PC-9 (cell line): ENCODE results near the gene SLC37A4. TPM values are rescaled to one million over a fixed set of nuclear protein-coding genes. Genes with fewer than 3 reads are reported as not detected.

Source experiments
- Bru-seq: library from RNA; stranded (reverse); fragments of 400-500 nt; gene quantifications from one replicate; lab custom pipeline; 2021; lab: Mats Ljungman, UMichigan
- BruChase-seq, 2 experiments: library from RNA; stranded (reverse); fragments of 400-500 nt; gene quantifications; one replicate each; lab custom pipeline; 2021; lab: Mats Ljungman, UMichigan
- BruUV-seq: library from RNA; stranded (reverse); fragments of 400-500 nt; replicated peaks from 2 replicates; lab custom pipeline; 2021; lab: Mats Ljungman, UMichigan
- CTCF ChIA-PET: fragments of 300-600 bp; sonication (Branson Sonifier 250); formaldehyde crosslinking; loops from one replicate; lab custom pipeline; 2022; ENCODE audit warnings: antibody characterized with exemption; lab: Charles Lee
- POLR2A ChIA-PET: fragments of 300-600 bp; sonication (Branson Sonifier 250); formaldehyde crosslinking; loops from one replicate; lab custom pipeline; 2022; ENCODE audit warnings: antibody characterized with exemption; ENCODE audit not compliant: unreplicated experiment; lab: Charles Lee
- DNase-seq, 2 experiments: peaks; one replicate each; pipeline versions ENCODE4 v3.0.0 to v3.0.0-alpha.2; 2015 to 2022; ENCODE audit warnings: mixed read lengths in 1 of 2
- H2AFZ ChIP-seq: fragments of 200-600 bp; sonication (generic); 2 replicates; pipeline ENCODE4 v1.8.1; 2017; ENCODE audit warnings: antibody characterized with exemption
- H3F3A ChIP-seq: fragments of 200-600 bp; sonication (generic); 2 replicates; pipeline ENCODE4 v1.8.1; 2017; ENCODE audit warnings: antibody characterized with exemption, mild to moderate bottlenecking, low read depth; ENCODE audit not compliant: insufficient read depth
- H3K27ac ChIP-seq: fragments of 200-600 bp; sonication (generic); 2 replicates; pipeline ENCODE4 v1.6.1; 2016; ENCODE audit warnings: mixed run types
- H3K27me3 ChIP-seq: fragments of 200-600 bp; sonication (generic); 2 replicates; pipeline ENCODE4 v1.6.1; 2016; ENCODE audit warnings: low read depth, mixed run types; ENCODE audit not compliant: insufficient read depth
- H3K36me3 ChIP-seq: fragments of 200-600 bp; sonication (generic); 2 replicates; pipeline ENCODE4 v1.6.1; 2016; ENCODE audit warnings: low read depth, mixed run types
- H3K4me1 ChIP-seq: fragments of 200-600 bp; sonication (generic); replicated peaks from 2 replicates; pipeline ENCODE4 v1.6.1; 2016; ENCODE audit warnings: mixed run types; ENCODE audit not compliant: insufficient read depth
- H3K4me2 ChIP-seq: fragments of 200-600 bp; sonication (generic); 2 replicates; pipeline ENCODE4 v1.6.1; 2017; ENCODE audit warnings: mixed run types
- H3K4me3 ChIP-seq: fragments of 200-600 bp; sonication (generic); 2 replicates; pipeline ENCODE4 v1.6.1; 2016; ENCODE audit warnings: mixed run types
- H3K79me2 ChIP-seq: fragments of 200-600 bp; sonication (generic); 2 replicates; pipeline ENCODE4 v1.6.1; 2017; ENCODE audit warnings: low read depth, mixed run types
- H3K9me2 ChIP-seq: fragments of 200-600 bp; sonication (generic); 2 replicates; pipeline ENCODE4 v1.8.1; 2017; ENCODE audit warnings: mild to moderate bottlenecking; ENCODE audit not compliant: insufficient read depth
- H3K9me3 ChIP-seq: fragments of 200-600 bp; sonication (generic); 2 replicates; pipeline ENCODE4 v1.8.1; 2016; ENCODE audit warnings: low read depth; ENCODE audit not compliant: insufficient read depth
- H4K20me1 ChIP-seq: fragments of 200-600 bp; sonication (generic); 2 replicates; pipeline ENCODE4 v1.8.1; 2017; ENCODE audit not compliant: insufficient read depth
- CTCF ChIP-seq: fragments of 200-600 bp; sonication (generic); conservative IDR thresholded peaks from 2 replicates; pipeline ENCODE4 v1.6.1; 2017; ENCODE audit warnings: mixed run types, antibody characterized with exemption, mild to moderate bottlenecking, moderate library complexity
- EZH2 ChIP-seq: fragments of 200-600 bp; sonication (generic); IDR thresholded peaks from 2 replicates; pipeline ENCODE4 v1.8.0; 2017; ENCODE audit warnings: antibody characterized with exemption, low read depth
- intact Hi-C: fragments of 100-400 bp; cut with micrococcal nuclease; formaldehyde crosslinking; loops from one replicate; pipeline ENCODE4 v1.10.0; 2022; ENCODE audit not compliant: unreplicated experiment
- long read RNA-seq: library from polyadenylated mRNA; stranded (forward); transcript quantifications from one replicate; pipeline ENCODE4 v2.0.0, GENCODE V29; 2022
- total RNA-seq: library from RNA; stranded (reverse); gene quantifications from 2 replicates; pipeline ENCODE4 v1.2.3, GENCODE V29; 2021

The SLC37A4 gene
- total RNA-seq (23.2 and 24.3 TPM in 2 replicates), Bru-seq, nascent RNA (percentile 55 among the genes with signal in this experiment), BruChase-seq, experiment 1, labeled RNA remaining after a 2-hour chase (percentile 58 among the genes with signal in this experiment), BruChase-seq, experiment 2, labeled RNA remaining after a 6-hour chase (percentile 69 among the genes with signal in this experiment)
- long read RNA-seq, transcript SLC37A4-210 (9 exons, 2,040 nt): major isoform, 12 of 100 reads
- long read RNA-seq, partial matches to known transcripts: 19 of 100 reads
- long read RNA-seq, other reads (novel, unspliced or antisense): 66 of 100 reads

GRCh38 chr11:119030329-119031047 is at the start of gene SLC37A4:
TSS of gene SLC37A4 (minus strand) at chr11:119030877.
- ChIA-PET POLR2A (interaction anchor here (0.5 to 0.6 kb wide), 3 partner anchors 8 to 165 kb away, joined by 3 to 11 read pairs (median 3); no protein-coding TSS in a partner anchor), CTCF (interaction anchor here (0.7 to 1.5 kb wide), 2 partner anchors 37 to 80 kb away, joined by 3 to 7 read pairs; partner anchors contain the start of gene VPS11)
- H4K20me1 ChIP-seq: no peaks in the 10 kb centered on the region
- H3K9me2 ChIP-seq: no peaks in the 10 kb centered on the region
- peak within 1 kb of the TSS; percentile 99 for H2AFZ ChIP-seq
- peaks cover 16% of the 10 kb centered on the region for H3K79me2 ChIP-seq
- intact Hi-C loops: no loop called here
- no peaks in the 10 kb centered on the region for H3K9me3 ChIP-seq
- H3K36me3 ChIP-seq: no peaks in the 10 kb centered on the region
- DNase-seq: peak; percentile 98 to 99
- H3K27ac ChIP-seq: no peak within 1 kb of the TSS
- BruUV-seq: no TSS peak
- peak within 1 kb of the TSS; percentile 98 for H3K4me2 ChIP-seq
- H3K4me1 ChIP-seq: peaks cover 14% of the 10 kb centered on the region; the same call in 1 of the 2 replicates
- peak within 1 kb of the TSS; percentile 80 for H3K4me3 ChIP-seq
- peaks cover 23% of the 10 kb centered on the region; the same call in 1 of the 2 replicates for H3F3A ChIP-seq
- no peaks in the 10 kb centered on the region for H3K27me3 ChIP-seq
- no peak; the same call in 1 of the 2 replicates for TF ChIP-seq CTCF
- TF ChIP-seq EZH2: no peak

- Histone ChIP-seq H2AFZ (no peak overlapping the region), H3K27ac (no peak overlapping the region), H3F3A (peaks cover 38% of the 10 kb centered on the region), H3K79me2 (no peaks in the 10 kb centered on the region), H4K20me1 (no peaks in the 10 kb centered on the region), H3K4me1 (no peaks in the 10 kb centered on the region), H3K9me3 (no peaks in the 10 kb centered on the region), H3K27me3 (no peaks in the 10 kb centered on the region), H3K9me2 (no peaks in the 10 kb centered on the region), H3K4me3 (no peak overlapping the region), H3K4me2 (no peak overlapping the region), H3K36me3 (peaks cover 35% of the 10 kb centered on the region)
- CTCF ChIA-PET: no interaction called here
- TF ChIP-seq CTCF: no peak
- TF ChIP-seq EZH2: no peak
- POLR2A ChIA-PET: no interaction called here
- no TSS peak for BruUV-seq
- DNase-seq: peak in 1 of 2 experiments; percentile 33
- intact Hi-C loops: no loop called here
Measured at GRCh38 chr11:119078675-119079420, 48.2 kb upstream of the SLC37A4 start.

GRCh38 chr11:119077839-119078238 is 47.2 kb upstream of the SLC37A4 start:
- TF ChIP-seq CTCF: no peak
- TF ChIP-seq EZH2: no peak
- Histone ChIP-seq H3K9me3 (no peaks in the 10 kb centered on the region), H4K20me1 (no peaks in the 10 kb centered on the region), H3K79me2 (no peaks in the 10 kb centered on the region), H2AFZ (no peak overlapping the region), H3K4me2 (no peak overlapping the region), H3F3A (peaks cover 35% of the 10 kb centered on the region), H3K4me1 (no peaks in the 10 kb centered on the region), H3K36me3 (peaks cover 35% of the 10 kb centered on the region), H3K27me3 (no peaks in the 10 kb centered on the region), H3K9me2 (no peaks in the 10 kb centered on the region), H3K27ac (no peak overlapping the region), H3K4me3 (no peak overlapping the region)
- DNase-seq: peak in 1 of 2 experiments; percentile 28
- intact Hi-C loops: no loop called here
- BruUV-seq: no TSS peak
- POLR2A ChIA-PET: no interaction called here
- CTCF ChIA-PET: no interaction called here
